OCI-LY1 (cell line): ENCODE results near the gene HACE1.

Experiments
- H2AFZ ChIP-seq: fragments of 200-600 bp; sonication (generic), shearing (Covaris generic); 2 replicates; pipeline ENCODE4 v1.6.0; 2014; ENCODE audit warnings: antibody characterized with exemption, mild to moderate bottlenecking, low read length
- H3F3A ChIP-seq: fragments of 200-600 bp; sonication (generic), shearing (Covaris generic); 2 replicates; pipeline ENCODE4 v1.6.0; 2014; ENCODE audit warnings: mild to moderate bottlenecking, antibody characterized with exemption, low read length, moderate library complexity; ENCODE audit not compliant: insufficient read depth
- H3K27ac ChIP-seq: fragments of 200-600 bp; sonication (generic); 2 replicates; pipeline ENCODE4 v1.5.1; 2014; ENCODE audit warnings: low read length, mixed run types, mild to moderate bottlenecking, low read depth; ENCODE audit not compliant: poor library complexity, severe bottlenecking
- H3K27me3 ChIP-seq: fragments of 200-600 bp; sonication (generic); 2 replicates; pipeline ENCODE4 v1.6.0; 2014; ENCODE audit warnings: antibody characterized with exemption, mild to moderate bottlenecking, low read length, moderate library complexity; ENCODE audit not compliant: insufficient read depth
- H3K36me3 ChIP-seq: fragments of 200-600 bp; sonication (generic); 2 replicates; pipeline ENCODE4 v1.6.1; 2014; ENCODE audit warnings: mild to moderate bottlenecking, antibody characterized with exemption, low read length, moderate library complexity, mixed read lengths; ENCODE audit not compliant: insufficient read depth
- H3K4me1 ChIP-seq: fragments of 200-600 bp; sonication (generic); 2 replicates; pipeline ENCODE4 v1.5.1; 2014; ENCODE audit warnings: mild to moderate bottlenecking, low read length, moderate library complexity; ENCODE audit not compliant: insufficient read depth, severe bottlenecking
- H3K4me2 ChIP-seq: fragments of 200-600 bp; sonication (generic), shearing (Covaris generic); 2 replicates; pipeline ENCODE4 v1.6.1; 2014; ENCODE audit warnings: low read length
- H3K4me3 ChIP-seq: fragments of 200-600 bp; sonication (generic); 2 replicates; pipeline ENCODE4 v1.5.1; 2014; ENCODE audit warnings: low read length, low read depth, mild to moderate bottlenecking, mixed read lengths; ENCODE audit not compliant: poor library complexity, severe bottlenecking
- H3K79me2 ChIP-seq: fragments of 200-600 bp; shearing (Covaris generic); 2 replicates; pipeline ENCODE4 v1.6.1; 2016; ENCODE audit warnings: mixed run types, low read length, mixed read lengths; ENCODE audit not compliant: insufficient read depth
- H3K9ac ChIP-seq: fragments of 200-600 bp; sonication (generic), shearing (Covaris generic); 2 replicates; pipeline ENCODE4 v1.6.1; 2014; ENCODE audit warnings: mild to moderate bottlenecking, low read length, mixed read lengths
- H3K9me2 ChIP-seq: fragments of 200-600 bp; sonication (generic), shearing (Covaris generic); 2 replicates; pipeline ENCODE4 v1.6.1; 2014; ENCODE audit warnings: low read depth, mild to moderate bottlenecking, low read length, mixed read lengths
- H3K9me3 ChIP-seq: fragments of 200-600 bp; shearing (Covaris generic); 2 replicates; pipeline ENCODE4 v1.6.1; 2014; ENCODE audit warnings: low read length, mixed read lengths
- H4K20me1 ChIP-seq: fragments of 200-600 bp; sonication (generic), shearing (Covaris generic); 2 replicates; pipeline ENCODE4 v1.6.0; 2016; ENCODE audit warnings: mild to moderate bottlenecking, low read length; ENCODE audit not compliant: insufficient read depth
- EZH2 ChIP-seq: fragments of 200-600 bp; sonication (generic), shearing (Covaris generic); IDR thresholded peaks from 2 replicates; pipeline ENCODE4 v1.8.0; 2017; ENCODE audit warnings: borderline replicate concordance, mixed run types, mild to moderate bottlenecking, antibody characterized with exemption, low read length, moderate library complexity, mixed read lengths
- TF ChIP-seq, protein P1 (sequence below): fragments of 200-600 bp; sonication (generic), shearing (Covaris generic); IDR thresholded peaks from 2 replicates; pipeline ENCODE4 v1.5.1; 2017; ENCODE audit warnings: mild to moderate bottlenecking, antibody characterized with exemption, low read length, moderate library complexity, mixed read lengths

The HACE1 gene

DNA sequence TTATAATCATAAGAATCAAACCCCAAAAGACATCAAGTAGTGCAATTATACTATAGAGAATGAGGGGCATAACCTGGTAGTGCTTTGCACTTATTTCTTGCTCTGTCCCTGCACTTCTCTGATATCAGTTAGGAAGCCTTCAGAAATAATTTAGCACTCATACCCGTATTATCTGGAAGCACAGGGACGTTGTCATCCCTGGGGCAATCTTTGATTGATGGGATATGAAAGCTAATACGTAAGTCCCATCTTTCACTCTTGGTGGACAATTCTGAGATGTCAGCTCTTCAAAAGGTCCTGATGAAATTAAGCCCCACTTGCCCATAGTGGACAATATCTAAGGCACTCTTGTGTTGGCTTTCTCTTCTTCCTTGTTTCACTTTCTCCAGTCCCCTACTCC lies 144.9 kb downstream of the HACE1 start:
- H3K36me3 ChIP-seq = no peaks in the 10 kb centered on the region

DNA sequence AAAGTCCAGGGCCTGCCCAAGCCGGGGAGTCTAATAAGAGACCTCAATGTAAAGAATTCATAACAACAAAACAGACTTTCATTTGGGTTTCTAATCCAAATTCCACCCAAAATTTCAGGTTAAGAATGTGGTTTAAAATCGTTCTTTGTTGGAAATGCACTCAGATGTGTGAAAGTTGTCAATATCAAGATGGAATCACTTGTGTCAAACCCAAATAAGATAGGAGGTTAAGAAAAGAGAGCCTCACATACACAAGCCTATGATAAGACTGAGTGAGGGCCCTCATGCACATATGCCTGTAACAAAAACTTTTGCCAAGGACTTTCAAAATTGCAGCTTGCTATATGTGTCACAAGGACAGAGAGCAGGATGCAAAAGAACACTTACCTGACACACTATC lies 145.7 kb downstream of the HACE1 start:
- Histone ChIP-seq H3K4me3 (no peak overlapping the region), H3K4me2 (no peak overlapping the region), H3F3A (no peaks in the 10 kb centered on the region; the same call in 1 of the 2 replicates), H3K79me2 (no peaks in the 10 kb centered on the region), H4K20me1 (no peaks in the 10 kb centered on the region), H3K9ac (no peak overlapping the region), H3K9me2 (no peaks in the 10 kb centered on the region), H2AFZ (no peak overlapping the region), H3K9me3 (no peaks in the 10 kb centered on the region), H3K27me3 (no peaks in the 10 kb centered on the region), H3K27ac (no peak overlapping the region), H3K36me3 (no peaks in the 10 kb centered on the region), H3K4me1 (no peaks in the 10 kb centered on the region)
- TF ChIP-seq, protein P1, sequence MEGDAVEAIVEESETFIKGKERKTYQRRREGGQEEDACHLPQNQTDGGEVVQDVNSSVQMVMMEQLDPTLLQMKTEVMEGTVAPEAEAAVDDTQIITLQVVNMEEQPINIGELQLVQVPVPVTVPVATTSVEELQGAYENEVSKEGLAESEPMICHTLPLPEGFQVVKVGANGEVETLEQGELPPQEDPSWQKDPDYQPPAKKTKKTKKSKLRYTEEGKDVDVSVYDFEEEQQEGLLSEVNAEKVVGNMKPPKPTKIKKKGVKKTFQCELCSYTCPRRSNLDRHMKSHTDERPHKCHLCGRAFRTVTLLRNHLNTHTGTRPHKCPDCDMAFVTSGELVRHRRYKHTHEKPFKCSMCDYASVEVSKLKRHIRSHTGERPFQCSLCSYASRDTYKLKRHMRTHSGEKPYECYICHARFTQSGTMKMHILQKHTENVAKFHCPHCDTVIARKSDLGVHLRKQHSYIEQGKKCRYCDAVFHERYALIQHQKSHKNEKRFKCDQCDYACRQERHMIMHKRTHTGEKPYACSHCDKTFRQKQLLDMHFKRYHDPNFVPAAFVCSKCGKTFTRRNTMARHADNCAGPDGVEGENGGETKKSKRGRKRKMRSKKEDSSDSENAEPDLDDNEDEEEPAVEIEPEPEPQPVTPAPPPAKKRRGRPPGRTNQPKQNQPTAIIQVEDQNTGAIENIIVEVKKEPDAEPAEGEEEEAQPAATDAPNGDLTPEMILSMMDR = no peak

More for the DNA sequence above, 144.9 kb downstream of the HACE1 start:
- Histone ChIP-seq H3K9ac (no peak overlapping the region), H4K20me1 (no peaks in the 10 kb centered on the region), H3K9me3 (no peaks in the 10 kb centered on the region), H3F3A (no peaks in the 10 kb centered on the region; the same call in 1 of the 2 replicates), H3K27ac (no peak overlapping the region), H3K4me2 (no peak overlapping the region), H3K27me3 (no peaks in the 10 kb centered on the region), H3K9me2 (no peaks in the 10 kb centered on the region), H3K4me3 (no peak overlapping the region), H2AFZ (no peak overlapping the region), H3K4me1 (no peaks in the 10 kb centered on the region), H3K79me2 (no peaks in the 10 kb centered on the region)
- TF ChIP-seq, protein P1 = no peak
- TF ChIP-seq EZH2 = no peak

DNA sequence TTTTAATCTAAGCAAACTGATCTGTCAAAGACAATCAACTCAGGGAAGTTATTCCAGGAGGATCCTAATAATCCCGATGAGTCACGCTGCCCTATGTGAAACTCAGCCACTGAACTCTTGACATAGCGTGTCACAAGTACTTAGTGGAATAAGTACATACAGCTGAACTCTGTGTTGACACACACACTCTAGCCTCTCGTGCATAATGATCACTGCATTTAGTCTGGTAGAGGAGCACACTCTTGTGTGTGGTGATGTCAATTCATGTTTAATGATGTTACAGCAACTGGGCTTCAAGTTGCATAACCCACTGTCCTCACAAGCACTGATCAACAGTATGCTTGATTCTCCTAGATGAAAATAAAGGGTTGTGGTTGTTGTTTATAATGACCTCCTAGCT lies 148.3 kb downstream of the HACE1 start:
- Histone ChIP-seq H3K36me3 (no peaks in the 10 kb centered on the region), H4K20me1 (no peaks in the 10 kb centered on the region), H3K4me2 (no peak overlapping the region), H3K9ac (no peak overlapping the region), H2AFZ (no peak overlapping the region), H3K4me3 (no peak overlapping the region), H3K9me3 (no peaks in the 10 kb centered on the region), H3K27me3 (no peaks in the 10 kb centered on the region), H3K27ac (no peak overlapping the region), H3K9me2 (no peaks in the 10 kb centered on the region), H3F3A (no peaks in the 10 kb centered on the region; the same call in 1 of the 2 replicates), H3K4me1 (no peaks in the 10 kb centered on the region), H3K79me2 (no peaks in the 10 kb centered on the region)
- TF ChIP-seq EZH2 = no peak
- TF ChIP-seq, protein P1 = no peak
